Subcutaneous adipose tissue (tissue), 4 donors: ENCODE results near the gene SH2D5. TPM values are rescaled to one million over a fixed set of nuclear protein-coding genes. Genes with fewer than 3 reads are reported as not detected.

Experiments
- total RNA-seq, 4 donors: library from RNA; depleted of rRNA; stranded (reverse); fragments of >200 nt; gene quantifications; one replicate each; pipeline ENCODE4 v1.1.0, GENCODE V29; 2016
- TF ChIP-seq, protein P1 (sequence below): fragments of 450-650 bp; IDR thresholded peaks from one replicate; pipeline ENCODE4 v1.5.1; 2016; ENCODE audit warnings: low read depth, mild to moderate bottlenecking, control low read depth, antibody characterized with exemption, moderate library complexity

SH2D5 gene
- total RNA-seq, 4 donors from 2014 or later, result not detected

DNA sequence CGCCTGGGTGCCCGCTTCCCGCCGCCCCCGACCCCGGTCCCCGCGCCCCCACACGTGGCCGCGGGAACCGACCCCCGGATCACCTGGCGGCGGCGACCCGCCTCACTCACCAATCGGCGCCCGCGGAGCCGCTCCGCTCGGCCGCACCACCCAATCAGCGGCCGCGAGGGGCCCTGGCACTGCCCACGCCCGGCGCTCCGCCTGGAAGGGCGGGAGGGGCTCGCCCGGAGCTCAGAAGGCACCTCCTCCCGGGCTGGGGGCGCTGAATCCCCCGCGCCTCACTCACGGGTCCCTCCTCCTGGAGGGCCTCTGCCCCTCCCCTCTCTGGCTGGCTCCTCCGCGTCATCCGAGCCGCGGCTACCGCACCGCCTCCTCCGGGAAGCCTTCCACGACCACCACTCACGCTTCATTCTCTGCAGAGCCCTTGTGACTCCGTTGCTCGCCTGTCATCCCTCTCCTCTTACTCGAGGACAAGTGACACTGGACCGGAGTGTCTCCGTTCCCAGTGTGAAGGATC, 374 bp downstream of the SH2D5 start:
- TF ChIP-seq, protein P1, sequence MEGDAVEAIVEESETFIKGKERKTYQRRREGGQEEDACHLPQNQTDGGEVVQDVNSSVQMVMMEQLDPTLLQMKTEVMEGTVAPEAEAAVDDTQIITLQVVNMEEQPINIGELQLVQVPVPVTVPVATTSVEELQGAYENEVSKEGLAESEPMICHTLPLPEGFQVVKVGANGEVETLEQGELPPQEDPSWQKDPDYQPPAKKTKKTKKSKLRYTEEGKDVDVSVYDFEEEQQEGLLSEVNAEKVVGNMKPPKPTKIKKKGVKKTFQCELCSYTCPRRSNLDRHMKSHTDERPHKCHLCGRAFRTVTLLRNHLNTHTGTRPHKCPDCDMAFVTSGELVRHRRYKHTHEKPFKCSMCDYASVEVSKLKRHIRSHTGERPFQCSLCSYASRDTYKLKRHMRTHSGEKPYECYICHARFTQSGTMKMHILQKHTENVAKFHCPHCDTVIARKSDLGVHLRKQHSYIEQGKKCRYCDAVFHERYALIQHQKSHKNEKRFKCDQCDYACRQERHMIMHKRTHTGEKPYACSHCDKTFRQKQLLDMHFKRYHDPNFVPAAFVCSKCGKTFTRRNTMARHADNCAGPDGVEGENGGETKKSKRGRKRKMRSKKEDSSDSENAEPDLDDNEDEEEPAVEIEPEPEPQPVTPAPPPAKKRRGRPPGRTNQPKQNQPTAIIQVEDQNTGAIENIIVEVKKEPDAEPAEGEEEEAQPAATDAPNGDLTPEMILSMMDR, result no peak

DNA sequence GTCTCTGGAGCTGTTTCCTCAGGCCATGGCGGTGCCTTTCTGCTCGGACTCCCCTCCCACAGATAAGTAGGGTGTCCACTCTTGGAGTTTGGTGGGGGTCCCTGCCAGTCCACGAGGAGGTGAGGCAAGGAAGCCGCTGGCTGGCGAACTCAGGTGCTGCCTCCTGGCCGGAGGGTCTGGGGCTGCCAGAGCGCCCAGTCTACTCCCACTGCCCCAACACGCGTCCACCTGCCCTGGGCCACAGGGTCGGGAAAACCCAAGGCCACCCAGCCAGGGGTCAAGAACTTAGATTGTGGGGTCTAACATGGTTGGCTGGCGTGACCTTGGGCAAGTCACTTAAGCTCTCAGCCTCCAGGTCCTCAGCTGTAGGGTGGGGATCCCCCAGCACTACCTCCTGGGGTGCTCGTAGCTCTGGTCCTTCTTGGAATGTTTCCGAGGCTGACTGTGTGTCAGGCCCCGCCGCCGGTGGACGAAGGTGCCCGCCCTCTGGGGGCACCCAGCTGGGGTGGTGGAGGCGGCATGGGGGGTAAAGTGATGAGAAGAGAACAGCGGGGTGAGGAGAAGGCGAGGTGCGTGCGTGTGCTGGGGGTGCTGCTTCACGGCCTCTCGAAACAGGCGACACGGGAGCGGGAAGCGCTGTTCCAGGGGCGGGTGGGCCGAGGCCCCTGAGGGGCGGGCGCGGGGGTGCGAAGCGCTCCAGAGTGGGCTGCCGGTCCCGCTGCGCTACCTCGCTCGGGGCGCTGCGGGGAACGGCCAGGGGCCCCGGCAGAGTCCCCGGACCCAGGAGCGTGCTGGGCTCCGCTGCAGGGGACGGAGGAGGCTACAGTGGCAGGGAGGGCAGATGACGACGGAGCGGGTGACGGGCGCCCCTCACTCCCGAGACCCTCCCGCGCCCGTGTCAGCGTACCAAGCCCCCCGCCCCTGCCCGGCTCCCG, 1.2 kb downstream of the SH2D5 start:
- TF ChIP-seq, protein P1, result no peak

DNA sequence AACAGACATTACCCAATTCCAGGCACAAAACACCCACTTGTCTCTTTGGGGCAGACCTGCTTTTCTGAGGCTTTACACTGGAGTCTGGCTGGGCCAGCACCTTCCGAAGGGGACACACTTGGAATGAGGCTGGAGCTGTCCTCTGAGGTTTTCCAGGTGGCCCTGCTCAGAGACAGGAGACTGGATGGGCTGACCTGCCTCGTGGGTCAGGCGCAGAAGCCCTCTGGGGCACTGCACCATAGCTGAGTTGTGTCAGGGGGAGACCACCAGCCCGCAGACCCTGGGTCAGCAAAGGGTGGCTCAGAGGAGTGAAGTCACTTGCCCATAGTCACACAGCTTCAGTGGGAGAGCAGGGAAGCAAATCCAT, 1.8 kb downstream of the SH2D5 start:
- TF ChIP-seq, protein P1, result no peak

- TF ChIP-seq, protein P1, result no peak
Measured at GRCh38 chr1:20729990-20730689, 2.4 kb downstream of the SH2D5 start.

GRCh38 chr1:20729155-20729931, 3.2 kb downstream of the SH2D5 start:
- TF ChIP-seq, protein P1, result no peak

GRCh38 chr1:20728371-20729154, 3.9 kb downstream of the SH2D5 start:
- TF ChIP-seq, protein P1, result no peak
